BLaER1 treated with 17β-estradiol and CSF1 and Interleukin-3, amounts not matched to agents 10 nM and 100 nM (cell line): Measurements from ENCODE around the gene PVALB.
A peak's percentile ranks its signal among the peaks of the same experiment; 100 is the strongest.

Experiments
- H3K27ac ChIP-seq, 11 experiments: shearing (Covaris generic); formaldehyde crosslinking; 2 replicates each; pipeline ENCODE4 v1.8.1; 2022
- H3K27me3 ChIP-seq, 11 experiments: shearing (Covaris generic); formaldehyde crosslinking; 2 replicates each; pipeline ENCODE4 v1.8.1; 2022
- H3K36me3 ChIP-seq, 11 experiments: shearing (Covaris generic); formaldehyde crosslinking; 2 replicates each; pipeline ENCODE4 v1.8.1; 2022
- H3K4me1 ChIP-seq, 10 experiments: shearing (Covaris generic); formaldehyde crosslinking; 2 replicates each; pipeline ENCODE4 v1.8.1; 2022
- H3K4me2 ChIP-seq, 11 experiments: shearing (Covaris generic); formaldehyde crosslinking; 2 replicates each; pipeline ENCODE4 v1.8.1; 2022
- H3K4me3 ChIP-seq, 10 experiments: shearing (Covaris generic); formaldehyde crosslinking; 2 replicates each; pipeline ENCODE4 v1.8.1; 2022
- H3K9ac ChIP-seq, 11 experiments: shearing (Covaris generic); formaldehyde crosslinking; 2 replicates each; pipeline ENCODE4 v1.8.1; 2022
- H3K9me3 ChIP-seq, 11 experiments: shearing (Covaris generic); formaldehyde crosslinking; replicated peaks in 1 of 11; 2 replicates each; pipeline ENCODE4 v1.8.1; 2022
- H4K20me1 ChIP-seq, 11 experiments: shearing (Covaris generic); formaldehyde crosslinking; 2 replicates each; pipeline ENCODE4 v1.8.1; 2022
- Cebpa-rat ChIP-seq, 11 experiments: shearing (Covaris generic); IDR thresholded peaks; 2 replicates each; pipeline ENCODE4 v1.8.1; 2022

Gene PVALB

GRCh38 chr22:36816636-36817524 lies at the start of gene PVALB:
Gene PVALB, minus strand, starts transcription at chr22:36817035. Its CDS starts 30 bp downstream, at chr22:36817005.
- H3K27ac ChIP-seq: no peak within 1 kb of the TSS
- H3K9me3 ChIP-seq: no peaks in the 10 kb centered on the region
- peak within 1 kb of the TSS; percentile 52 to 96 (median 79) for H3K4me2 ChIP-seq
- peak within 1 kb of the TSS in 6 of 11 experiments; percentile 3 to 35 (median 23); a peak in 4 of 22 replicates for H3K9ac ChIP-seq
- peaks cover 59 to 92% (median 81%) of the 10 kb centered on the region in 11 experiments for H3K27me3 ChIP-seq
- peaks cover 0 to 63% (median 17%) of the 10 kb centered on the region in 11 experiments; a peak in 14 of 22 replicates for H4K20me1 ChIP-seq
- H3K36me3 ChIP-seq: no peaks in the 10 kb centered on the region
- H3K4me3 ChIP-seq: peak within 1 kb of the TSS; percentile 14 to 56 (median 44); a peak in 18 of 20 replicates
- H3K4me1 ChIP-seq: peaks cover 17 to 42% (median 31%) of the 10 kb centered on the region in 10 experiments
- TF ChIP-seq Cebpa-rat (IDR thresholded peaks at IDR 0.05): no peak

- H3K9ac ChIP-seq: peak overlapping the region; percentile 7 to 68 (median 39); a peak in 16 of 22 replicates
- peaks cover 55 to 70% (median 66%) of the 10 kb centered on the region in 10 experiments for H3K4me1 ChIP-seq
- H4K20me1 ChIP-seq: peaks cover 0 to 55% (median 12%) of the 10 kb centered on the region in 11 experiments; a peak in 12 of 22 replicates
- no peaks in the 10 kb centered on the region for H3K27me3 ChIP-seq
- H3K27ac ChIP-seq: peak overlapping the region in 9 of 11 experiments; percentile 32 to 99 (median 60); a peak in 18 of 22 replicates
- H3K36me3 ChIP-seq: peaks cover 40 to 58% (median 45%) of the 10 kb centered on the region in 11 experiments
- H3K4me2 ChIP-seq: peak overlapping the region; percentile 88 to 99 (median 98)
- H3K9me3 ChIP-seq: no peaks in the 10 kb centered on the region
- peak overlapping the region in 5 of 10 experiments; percentile 4 to 41 (median 30); a peak in 3 of 20 replicates for H3K4me3 ChIP-seq
- no peak for TF ChIP-seq Cebpa-rat (IDR thresholded peaks at IDR 0.05)
These were observed 48.5 kb upstream of the PVALB start for GRCh38 chr22:36865346-36865745.

- peaks cover 62 to 78% (median 73%) of the 10 kb centered on the region in 10 experiments for H3K4me1 ChIP-seq
- H3K9ac ChIP-seq: peak overlapping the region; percentile 7 to 68 (median 39); a peak in 16 of 22 replicates
- H3K36me3 ChIP-seq: peaks cover 36 to 51% (median 38%) of the 10 kb centered on the region in 11 experiments
- H3K9me3 ChIP-seq: no peaks in the 10 kb centered on the region
- TF ChIP-seq Cebpa-rat (IDR thresholded peaks at IDR 0.05): no peak
- H4K20me1 ChIP-seq: peaks cover 0 to 48% (median 12%) of the 10 kb centered on the region in 11 experiments; a peak in 12 of 22 replicates
- peak overlapping the region; percentile 88 to 99 (median 98) for H3K4me2 ChIP-seq
- H3K27ac ChIP-seq: peak overlapping the region in 9 of 11 experiments; percentile 32 to 99 (median 60); a peak in 18 of 22 replicates
- peak overlapping the region in 3 of 10 experiments; percentile 30 to 41 (median 33); a peak in 3 of 20 replicates for H3K4me3 ChIP-seq
- no peaks in the 10 kb centered on the region for H3K27me3 ChIP-seq
These were observed 47.8 kb upstream of the PVALB start for GRCh38 chr22:36864454-36865215.

GRCh38 chr22:36863979-36864378 lies 47.1 kb upstream of the PVALB start:
- no peak overlapping the region for H3K4me3 ChIP-seq
- peaks cover 68 to 84% (median 80%) of the 10 kb centered on the region in 10 experiments for H3K4me1 ChIP-seq
- H3K9ac ChIP-seq: peak overlapping the region in 5 of 11 experiments; percentile 36 to 68 (median 66); a peak in 7 of 22 replicates
- H3K27ac ChIP-seq: peak overlapping the region in 8 of 11 experiments; percentile 32 to 99 (median 69); a peak in 10 of 22 replicates
- H3K9me3 ChIP-seq: no peaks in the 10 kb centered on the region
- no peak for TF ChIP-seq Cebpa-rat (IDR thresholded peaks at IDR 0.05)
- H3K27me3 ChIP-seq: no peaks in the 10 kb centered on the region
- H4K20me1 ChIP-seq: peaks cover 0 to 48% (median 12%) of the 10 kb centered on the region in 11 experiments; a peak in 12 of 22 replicates
- H3K4me2 ChIP-seq: peak overlapping the region; percentile 88 to 99 (median 98)
- H3K36me3 ChIP-seq: peaks cover 29 to 45% (median 31%) of the 10 kb centered on the region in 11 experiments

GRCh38 chr22:36863281-36863680 lies 46.4 kb upstream of the PVALB start:
- TF ChIP-seq Cebpa-rat (IDR thresholded peaks at IDR 0.05): no peak
- Histone ChIP-seq H3K27ac (peak overlapping the region; percentile 93 to 99 (median 95); a peak in 21 of 22 replicates), H3K9ac (peak overlapping the region; percentile 86 to 90 (median 88); a peak in 21 of 22 replicates), H4K20me1 (peaks cover 0 to 48% (median 12%) of the 10 kb centered on the region in 11 experiments; a peak in 12 of 22 replicates), H3K27me3 (no peaks in the 10 kb centered on the region), H3K4me3 (peak overlapping the region; percentile 49 to 74 (median 63)), H3K4me1 (peaks cover 72 to 90% (median 86%) of the 10 kb centered on the region in 10 experiments), H3K36me3 (peaks cover 25 to 39% (median 27%) of the 10 kb centered on the region in 11 experiments), H3K9me3 (no peaks in the 10 kb centered on the region), H3K4me2 (peak overlapping the region; percentile 88 to 99 (median 98))

- peak overlapping the region; percentile 88 to 99 (median 98) for H3K4me2 ChIP-seq
- peaks cover 18 to 32% (median 19%) of the 10 kb centered on the region in 11 experiments for H3K36me3 ChIP-seq
- no peak for TF ChIP-seq Cebpa-rat (IDR thresholded peaks at IDR 0.05)
- peak overlapping the region; percentile 93 to 99 (median 95) for H3K27ac ChIP-seq
- H3K4me3 ChIP-seq: peak overlapping the region; percentile 49 to 74 (median 63)
- H3K27me3 ChIP-seq: no peaks in the 10 kb centered on the region
- H4K20me1 ChIP-seq: peaks cover 0 to 41% (median 12%) of the 10 kb centered on the region in 11 experiments; a peak in 12 of 22 replicates
- no peaks in the 10 kb centered on the region for H3K9me3 ChIP-seq
- peaks cover 72 to 95% (median 92%) of the 10 kb centered on the region in 10 experiments for H3K4me1 ChIP-seq
- H3K9ac ChIP-seq: peak overlapping the region; percentile 86 to 90 (median 88)
These were observed 45.7 kb upstream of the PVALB start for GRCh38 chr22:36862251-36863242.
